HG03520 (cell line): ENCODE data around the gene ISG15.
"Not testable (repeated sequence)": the region's sequence is repeated elsewhere in the genome, so short reads cannot be mapped to it uniquely, and the experiment has no call there.

Experiments used
- ATAC-seq: cut with Tn5 transposase; IDR thresholded peaks from one replicate; pipeline ENCODE4 v1.9.1; 2021; ENCODE audit warnings: mild to moderate bottlenecking, moderate library complexity; ENCODE audit not compliant: unreplicated experiment

ISG15 gene

GRCh38 chr1:1025730-1026129 is 12.4 kb downstream of the ISG15 start:
- ATAC-seq: no peak

DNA sequence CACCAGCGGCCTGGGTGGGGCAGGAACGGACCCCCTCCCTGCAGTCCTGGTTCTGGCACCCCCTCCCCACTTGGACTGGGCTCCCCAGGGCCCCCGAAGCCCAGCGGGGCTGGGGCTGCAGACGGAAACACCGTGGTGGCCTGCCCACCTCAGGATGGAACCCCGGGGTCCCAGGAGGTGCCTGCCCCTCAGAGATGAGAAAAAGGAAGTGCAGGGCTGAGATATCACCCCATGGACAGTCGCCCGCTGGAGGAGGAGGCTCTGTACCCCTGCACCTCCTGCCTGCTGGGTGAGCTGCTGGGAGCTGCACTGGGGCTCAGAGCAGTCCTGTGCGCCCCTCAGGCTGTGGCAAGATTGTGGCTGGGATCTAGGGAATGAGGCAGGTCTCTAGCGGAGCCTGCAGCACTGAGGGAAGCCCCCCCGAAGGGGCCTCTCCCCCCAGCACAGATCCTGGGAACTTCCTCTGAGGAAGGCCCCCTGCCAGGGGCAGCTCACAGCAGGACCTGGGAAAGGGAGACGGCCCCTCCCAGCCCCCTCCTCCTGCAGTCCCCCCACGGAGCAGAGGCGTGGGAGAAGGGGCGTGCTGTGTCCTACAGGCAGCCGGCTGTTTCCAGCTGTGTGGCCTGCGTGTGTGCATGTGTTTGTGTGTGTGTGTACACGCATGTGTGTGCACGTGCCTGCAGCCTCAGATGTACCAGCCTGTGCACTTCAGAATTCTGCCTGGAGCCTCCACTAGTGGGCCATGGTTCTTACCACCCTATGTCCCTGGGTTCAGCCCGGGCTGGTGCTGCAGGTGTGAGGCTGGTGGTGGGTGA is 13.5 kb downstream of the ISG15 start:
- ATAC-seq: no peak

DNA sequence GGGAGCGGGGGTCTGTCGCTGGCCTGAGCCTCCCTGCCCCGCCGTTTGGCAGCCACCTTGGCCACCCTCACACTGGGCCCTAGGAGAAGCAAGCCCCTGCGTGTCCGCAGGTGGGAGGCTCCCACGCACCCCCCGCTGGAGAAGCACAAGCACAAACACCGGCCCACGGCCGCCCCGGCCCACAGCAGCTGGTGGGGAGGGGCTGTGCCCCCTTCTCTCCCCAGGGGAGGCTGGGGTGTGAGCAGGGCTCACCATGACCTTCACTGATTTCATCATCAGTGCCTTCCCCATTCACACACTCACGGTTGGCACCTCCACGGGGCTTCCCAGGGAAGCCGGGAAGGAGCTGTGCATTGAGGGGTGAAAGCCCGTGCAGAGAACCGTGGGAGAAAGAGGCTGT is 14.5 kb downstream of the ISG15 start:
- ATAC-seq: no peak

DNA sequence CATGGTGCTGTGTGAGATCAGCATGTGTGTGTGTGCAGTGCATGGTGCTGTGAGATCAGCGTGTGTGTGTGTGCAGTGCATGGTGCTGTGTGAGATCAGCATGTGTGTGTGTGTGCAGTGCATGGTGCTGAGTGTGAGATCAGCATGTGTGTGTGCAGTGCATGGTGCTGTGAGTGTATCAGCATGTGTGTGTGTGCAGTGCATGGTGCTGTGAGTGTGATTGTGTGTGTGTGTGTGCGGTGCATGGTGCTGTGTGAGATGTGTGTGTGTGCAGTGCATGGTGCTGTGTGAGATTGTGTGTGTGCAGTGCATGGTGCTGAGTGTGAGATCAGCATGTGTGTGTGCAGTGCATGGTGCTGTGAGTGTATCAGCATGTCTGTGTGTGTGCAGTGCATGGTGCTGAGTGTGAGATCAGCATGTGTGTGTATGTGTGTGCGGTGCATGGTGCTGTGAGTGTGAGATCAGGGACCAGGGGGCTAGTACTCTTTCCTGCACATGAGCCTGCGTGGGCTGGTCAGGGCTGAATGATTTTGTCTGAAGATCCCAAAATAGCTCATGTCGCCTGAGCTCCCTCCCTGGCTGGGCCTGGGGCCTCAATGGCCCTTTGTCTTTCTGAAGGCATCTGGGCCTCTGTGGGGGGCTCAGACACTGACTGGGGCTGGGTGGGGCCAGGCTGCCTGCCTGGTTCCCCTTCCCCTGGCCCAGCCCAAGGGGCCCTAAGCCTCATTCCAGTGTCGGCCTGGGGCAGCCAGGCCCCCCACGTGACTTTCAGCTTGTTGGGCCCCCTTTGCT is 17.8 kb downstream of the ISG15 start:
- not testable (repeated sequence) for ATAC-seq

DNA sequence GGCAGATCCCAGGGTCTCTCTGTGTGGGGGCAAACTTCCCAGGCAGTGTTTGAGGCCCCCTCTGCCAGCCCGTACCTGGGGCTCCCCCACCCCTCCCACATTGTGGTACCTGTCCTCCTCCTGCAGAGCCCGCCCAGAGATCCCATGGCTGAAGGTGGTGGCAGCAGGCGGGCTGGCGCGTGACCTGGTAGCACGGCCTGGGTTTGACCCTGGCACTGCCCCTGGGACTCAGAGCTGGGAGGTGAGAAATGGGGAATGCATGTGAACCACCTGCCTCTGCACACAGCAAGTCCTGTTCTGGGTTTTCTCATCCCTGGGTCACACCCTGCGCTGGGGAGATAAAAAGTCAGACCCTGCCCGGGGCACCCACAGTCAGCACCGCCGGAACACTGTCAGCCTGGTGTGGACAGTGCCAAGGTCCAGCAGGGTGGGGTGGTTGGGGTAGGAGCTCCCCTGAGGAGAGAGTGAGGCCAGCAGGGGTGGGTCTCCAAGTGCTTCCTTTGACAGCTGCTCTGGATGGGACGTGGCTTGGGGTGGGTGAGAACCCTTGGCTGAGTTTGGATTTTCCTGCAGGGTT is 18.4 kb downstream of the ISG15 start:
- no peak for ATAC-seq

DNA sequence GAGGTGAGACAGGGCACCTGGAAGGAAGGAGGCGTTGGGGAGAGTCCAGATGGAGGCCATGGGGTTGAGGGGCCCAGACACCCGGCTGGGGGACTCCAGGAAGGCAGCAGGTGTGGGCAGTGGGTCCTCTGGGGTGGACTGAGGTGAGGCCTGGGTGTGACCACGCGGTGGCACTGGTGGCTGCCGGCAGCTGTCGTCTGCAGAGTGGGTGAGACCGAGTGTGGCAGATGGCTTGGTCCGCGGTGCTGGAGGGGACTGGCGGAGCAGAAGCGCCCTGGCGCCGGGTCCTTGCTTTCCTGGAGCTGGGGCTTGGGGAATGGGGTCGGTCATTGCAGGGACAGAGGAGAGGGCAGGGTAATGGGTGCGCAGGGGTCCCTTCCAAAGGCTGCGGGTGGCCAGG is 19.1 kb downstream of the ISG15 start:
- ATAC-seq: no peak

DNA sequence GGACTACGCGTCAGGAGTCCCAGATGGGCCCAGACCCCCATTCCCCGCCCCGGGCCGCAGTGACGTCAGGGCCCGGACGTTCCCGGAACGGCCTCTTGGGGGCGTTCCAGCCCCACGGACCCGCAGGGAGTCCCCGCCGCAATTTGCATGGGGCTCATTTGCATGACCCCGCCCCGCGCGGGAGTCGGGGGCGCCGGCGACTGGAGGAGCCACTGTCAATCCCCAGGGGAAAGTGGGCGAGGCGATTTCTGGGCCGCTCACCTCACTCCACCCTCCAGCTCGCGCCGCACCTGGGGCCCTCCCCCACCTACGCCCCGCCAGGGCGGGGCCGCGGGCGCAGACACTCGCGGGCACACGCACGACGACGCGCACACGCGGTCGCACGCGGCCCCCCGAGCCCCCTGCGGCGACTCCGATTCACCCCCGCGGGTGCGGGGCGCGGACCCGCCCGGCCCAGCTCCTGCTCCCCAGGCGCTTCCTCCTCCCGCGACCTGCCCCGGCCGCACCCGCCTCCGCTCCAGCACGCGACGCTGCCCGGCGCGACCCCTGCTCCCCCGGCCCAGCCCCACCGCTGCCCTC is 19.8 kb downstream of the ISG15 start:
- peak; percentile 80 for ATAC-seq

DNA sequence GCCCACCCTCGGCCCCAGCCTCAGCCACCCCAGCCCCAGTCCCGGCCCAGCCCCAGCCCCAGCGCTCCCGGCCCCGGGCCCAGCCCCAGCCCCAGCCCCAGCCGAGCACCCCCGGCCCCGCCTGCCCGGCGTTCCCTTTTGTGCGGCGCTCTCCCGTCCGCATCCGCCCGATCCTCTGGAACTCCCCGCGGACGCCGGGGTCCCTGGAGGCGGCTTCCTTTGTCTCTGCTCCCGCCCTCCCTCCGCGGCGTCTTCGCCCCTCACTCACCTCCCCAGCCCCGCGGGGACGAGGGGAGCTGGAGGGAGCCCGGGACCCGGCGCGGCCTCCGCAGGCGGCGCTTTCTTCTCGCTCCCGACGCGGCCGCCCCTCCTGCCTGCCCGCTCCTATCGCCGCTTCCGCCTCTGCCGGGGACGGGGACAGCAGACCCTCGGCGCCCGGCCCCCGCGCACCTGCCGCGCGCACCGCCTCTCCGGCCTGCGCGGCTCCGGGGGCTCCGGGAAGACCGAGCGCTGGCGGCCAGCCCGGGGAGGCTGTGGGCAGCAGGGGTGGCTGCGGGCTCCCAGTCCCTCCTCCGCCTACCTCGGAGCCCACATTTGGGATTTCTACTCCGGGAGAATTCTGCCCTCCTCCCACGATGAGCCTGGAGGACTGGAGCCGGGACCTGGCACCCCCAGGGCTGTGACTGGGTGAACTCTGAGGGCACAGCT is 20.6 kb downstream of the ISG15 start:
- ATAC-seq: no peak

- ATAC-seq: no peak
These were observed 21.1 kb downstream of the ISG15 start for GRCh38 chr1:1034439-1034781.

- ATAC-seq: no peak
These were observed 22.1 kb downstream of the ISG15 start for GRCh38 chr1:1035291-1035943.

DNA sequence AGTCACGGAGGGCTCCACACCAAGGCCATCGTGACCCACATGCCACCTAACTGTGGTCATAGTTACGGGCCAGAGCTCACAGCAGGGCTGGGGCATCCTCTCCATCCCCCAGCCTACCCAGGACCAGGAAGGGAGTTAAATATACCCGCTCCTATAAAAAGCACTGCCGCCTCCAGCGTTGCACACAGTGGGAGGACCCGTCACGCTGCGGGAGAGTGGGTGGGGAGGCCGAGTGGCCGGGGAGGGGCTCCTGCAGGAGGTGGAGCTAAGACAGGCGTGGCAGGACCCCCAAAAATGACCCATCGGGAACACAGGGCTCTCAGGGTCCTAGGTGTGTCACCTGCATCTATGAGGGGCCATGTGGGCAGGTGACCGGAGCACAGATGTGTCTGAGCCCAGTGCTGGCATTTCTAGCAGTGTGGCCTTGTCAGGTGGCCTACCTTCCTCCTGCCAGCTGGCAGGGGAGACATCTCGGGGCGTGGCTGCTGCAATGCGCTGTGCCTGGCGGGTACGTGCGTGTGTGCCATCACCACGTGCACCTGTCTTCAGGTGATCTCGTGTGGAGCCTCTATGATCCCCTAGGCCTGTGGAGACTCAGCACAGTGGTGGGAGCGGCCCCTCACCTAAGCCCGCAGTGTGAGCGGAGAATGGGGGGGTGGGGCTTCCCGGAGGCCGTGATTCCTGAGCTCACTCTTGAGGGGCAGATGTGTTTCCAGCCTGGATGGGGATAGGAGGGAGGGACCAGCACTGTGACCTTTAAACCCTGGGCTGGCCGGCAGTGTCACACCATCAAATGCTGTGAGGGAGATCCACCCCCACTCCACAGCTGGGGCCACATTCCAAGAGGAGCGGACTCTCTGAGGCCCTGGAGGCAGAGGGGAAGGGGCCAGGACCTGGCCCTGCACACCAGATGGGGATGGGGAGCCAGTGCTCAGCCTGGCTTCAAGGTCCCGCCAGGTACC is 24.4 kb downstream of the ISG15 start:
- ATAC-seq: no peak

GRCh38 chr1:1038694-1039093 is 25.4 kb downstream of the ISG15 start:
- ATAC-seq: peak; percentile 39

DNA sequence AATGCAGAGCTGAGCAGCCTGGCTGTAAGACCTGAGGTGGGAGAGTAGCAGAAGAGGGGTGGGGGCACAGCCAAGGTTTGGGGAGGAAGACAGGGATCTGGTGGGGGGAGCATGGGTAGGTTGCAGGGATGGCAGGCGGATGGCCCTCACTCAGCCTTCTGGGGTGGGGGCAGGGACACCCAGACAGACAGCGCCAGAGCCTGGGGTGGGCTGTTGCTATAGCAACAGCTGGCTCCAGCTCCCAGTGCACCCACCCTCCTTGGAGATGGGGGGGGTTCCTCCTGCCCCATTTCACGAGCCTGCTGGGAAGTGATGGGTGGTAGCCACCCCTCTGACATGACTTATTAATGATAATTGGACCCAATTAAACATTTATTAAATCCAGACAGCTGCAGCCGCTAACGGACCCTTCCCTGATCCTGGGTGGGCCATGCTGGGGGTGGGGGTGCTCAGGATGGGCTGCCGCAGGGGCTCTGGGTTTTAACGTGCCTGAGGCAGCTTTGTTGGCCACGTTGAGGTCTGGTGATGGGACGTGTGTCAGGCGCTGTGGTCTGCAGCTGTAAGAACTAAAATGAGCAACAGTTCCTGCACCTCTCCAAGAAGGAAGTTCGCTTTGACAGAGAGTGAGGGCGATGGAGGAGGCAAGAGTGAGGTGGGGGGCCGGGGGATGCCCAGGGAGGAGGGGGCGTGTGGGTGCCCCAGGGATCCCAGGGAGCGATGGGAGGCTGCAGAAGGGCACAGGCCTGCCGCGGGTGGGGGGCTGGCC is 26.0 kb downstream of the ISG15 start:
- no peak for ATAC-seq

GRCh38 chr1:1040004-1040991 is 27.0 kb downstream of the ISG15 start:
- ATAC-seq: no peak

DNA sequence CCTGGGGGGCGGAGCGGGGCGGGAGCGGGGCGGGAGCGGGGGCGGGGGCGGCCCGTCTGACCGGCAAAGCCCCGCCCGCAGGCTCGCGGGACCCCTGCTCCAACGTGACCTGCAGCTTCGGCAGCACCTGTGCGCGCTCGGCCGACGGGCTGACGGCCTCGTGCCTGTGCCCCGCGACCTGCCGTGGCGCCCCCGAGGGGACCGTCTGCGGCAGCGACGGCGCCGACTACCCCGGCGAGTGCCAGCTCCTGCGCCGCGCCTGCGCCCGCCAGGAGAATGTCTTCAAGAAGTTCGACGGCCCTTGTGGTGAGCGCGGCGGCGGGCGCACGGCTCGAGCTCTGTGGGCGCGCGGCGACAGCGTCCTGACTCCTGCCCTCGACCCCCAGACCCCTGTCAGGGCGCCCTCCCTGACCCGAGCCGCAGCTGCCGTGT is 27.8 kb downstream of the ISG15 start:
- ATAC-seq: no peak

DNA sequence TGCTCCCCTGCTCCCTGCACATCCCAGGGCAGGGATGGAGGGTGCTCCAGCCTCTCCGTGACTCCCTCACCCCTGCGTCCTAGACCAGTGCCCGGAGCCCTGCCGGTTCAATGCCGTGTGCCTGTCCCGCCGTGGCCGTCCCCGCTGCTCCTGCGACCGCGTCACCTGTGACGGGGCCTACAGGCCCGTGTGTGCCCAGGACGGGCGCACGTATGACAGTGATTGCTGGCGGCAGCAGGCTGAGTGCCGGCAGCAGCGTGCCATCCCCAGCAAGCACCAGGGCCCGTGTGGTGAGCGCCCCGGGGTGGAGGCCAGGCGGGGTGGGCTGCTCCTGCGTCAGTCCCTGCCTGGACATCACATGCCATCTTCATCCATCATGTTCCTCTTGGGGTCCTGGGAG is 28.6 kb downstream of the ISG15 start:
- ATAC-seq: no peak

DNA sequence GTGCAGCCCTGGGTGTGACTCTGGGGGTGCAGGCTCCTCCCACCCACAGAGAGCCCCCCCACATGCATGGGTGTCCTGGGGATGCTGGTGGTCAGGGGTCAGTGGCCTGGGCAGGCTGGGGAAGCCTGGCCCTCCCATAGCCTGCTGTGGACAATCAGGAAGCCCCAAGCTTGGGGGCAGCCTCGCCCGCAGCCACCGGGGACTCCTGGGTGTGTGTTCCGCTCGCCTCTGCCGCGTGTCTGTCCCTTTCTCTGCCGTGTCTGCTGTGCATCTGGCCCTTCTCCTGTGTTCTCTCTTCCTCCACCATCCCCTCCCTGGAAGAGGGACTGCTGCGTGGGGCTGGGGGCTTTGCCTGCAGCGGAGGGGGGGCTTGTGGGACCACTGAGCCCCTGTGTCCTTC is 29.5 kb downstream of the ISG15 start:
- no peak for ATAC-seq
